ENCODE results near the gene WDR82. TPM values are rescaled to one million over a fixed set of nuclear protein-coding genes. Genes with fewer than 3 reads are reported as not detected.

The WDR82 gene
- total RNA-seq, 1 donor from 2014 or later, result 74.9 TPM

GRCh38 chr3:52223449-52224408 lies 54.7 kb downstream of the WDR82 start:
- Mint-ChIP-seq H3K4me1 (ENCODE audit: low read depth) (no peaks in the 10 kb centered on the region), H3K27me3 (ENCODE audit: low read depth) (no peaks in the 10 kb centered on the region), H3K36me3 (ENCODE audit: low read depth) (peaks cover 3% of the 10 kb centered on the region), H3K4me3 (ENCODE audit: unreplicated experiment) (no peak overlapping the region), H3K9me3 (ENCODE audit: low read depth) (no peaks in the 10 kb centered on the region), H3K27ac (ENCODE audit: unreplicated experiment) (no peak overlapping the region)
- no peak for DNase-seq (ENCODE audit: low spot score)
- no peak for TF ChIP-seq CTCF (IDR thresholded peaks at IDR 0.05)

GRCh38 chr3:52222319-52223221 lies 55.9 kb downstream of the WDR82 start:
- no peaks in the 10 kb centered on the region for H3K36me3 Mint-ChIP-seq (ENCODE audit: low read depth)
- no peak for TF ChIP-seq CTCF (IDR thresholded peaks at IDR 0.05)
- H3K27me3 Mint-ChIP-seq (ENCODE audit: low read depth), result no peaks in the 10 kb centered on the region
- H3K27ac Mint-ChIP-seq (ENCODE audit: unreplicated experiment), result no peak overlapping the region
- DNase-seq (ENCODE audit: low spot score), result no peak
- H3K9me3 Mint-ChIP-seq (ENCODE audit: low read depth), result no peaks in the 10 kb centered on the region
- no peak overlapping the region for H3K4me3 Mint-ChIP-seq (ENCODE audit: unreplicated experiment)
- H3K4me1 Mint-ChIP-seq (ENCODE audit: low read depth), result no peaks in the 10 kb centered on the region

GRCh38 chr3:52221563-52222318 lies 56.7 kb downstream of the WDR82 start:
- no peaks in the 10 kb centered on the region for H3K36me3 Mint-ChIP-seq (ENCODE audit: low read depth)
- H3K27me3 Mint-ChIP-seq (ENCODE audit: low read depth), result no peaks in the 10 kb centered on the region
- no peak for TF ChIP-seq CTCF (IDR thresholded peaks at IDR 0.05)
- no peaks in the 10 kb centered on the region for H3K9me3 Mint-ChIP-seq (ENCODE audit: low read depth)
- peaks cover 7% of the 10 kb centered on the region for H3K4me1 Mint-ChIP-seq (ENCODE audit: low read depth)
- no peak overlapping the region for H3K4me3 Mint-ChIP-seq (ENCODE audit: unreplicated experiment)
- DNase-seq (ENCODE audit: low spot score), result no peak
- H3K27ac Mint-ChIP-seq (ENCODE audit: unreplicated experiment), result no peak overlapping the region

- Mint-ChIP-seq H3K4me1 (ENCODE audit: low read depth) (peaks cover 11% of the 10 kb centered on the region), H3K36me3 (ENCODE audit: low read depth) (no peaks in the 10 kb centered on the region), H3K9me3 (ENCODE audit: low read depth) (no peaks in the 10 kb centered on the region), H3K27me3 (ENCODE audit: low read depth) (no peaks in the 10 kb centered on the region), H3K4me3 (ENCODE audit: unreplicated experiment) (no peak overlapping the region), H3K27ac (ENCODE audit: unreplicated experiment) (no peak overlapping the region)
- no peak for TF ChIP-seq CTCF (IDR thresholded peaks at IDR 0.05)
- no peak for DNase-seq (ENCODE audit: low spot score)
These were observed 57.3 kb downstream of the WDR82 start for GRCh38 chr3:52221141-52221562.
